HEK293T (cell line): ENCODE results near the gene TGM4.

ENCODE experiments used
- BHLHE40 ChIP-seq: fragments of 450-650 bp; IDR thresholded peaks from 2 replicates; pipeline ENCODE4 v1.6.1; 2016; ENCODE audit warnings: mild to moderate bottlenecking, moderate library complexity, borderline replicate concordance
- FOXK2 ChIP-seq: fragments of 450-650 bp; IDR thresholded peaks from 2 replicates; pipeline ENCODE4 v1.6.1; 2016; ENCODE audit warnings: mild to moderate bottlenecking
- FOXM1 ChIP-seq: fragments of 450-650 bp; IDR thresholded peaks from 2 replicates; pipeline ENCODE4 v1.6.1; 2017; ENCODE audit warnings: mild to moderate bottlenecking, borderline replicate concordance
- L3MBTL2 ChIP-seq: fragments of 450-650 bp; conservative IDR thresholded peaks from 2 replicates; pipeline ENCODE4 v1.6.1; 2016; ENCODE audit warnings: mild to moderate bottlenecking
- TARDBP ChIP-seq: fragments of 450-650 bp; IDR thresholded peaks from 2 replicates; pipeline ENCODE4 v1.6.1; 2016

DNA sequence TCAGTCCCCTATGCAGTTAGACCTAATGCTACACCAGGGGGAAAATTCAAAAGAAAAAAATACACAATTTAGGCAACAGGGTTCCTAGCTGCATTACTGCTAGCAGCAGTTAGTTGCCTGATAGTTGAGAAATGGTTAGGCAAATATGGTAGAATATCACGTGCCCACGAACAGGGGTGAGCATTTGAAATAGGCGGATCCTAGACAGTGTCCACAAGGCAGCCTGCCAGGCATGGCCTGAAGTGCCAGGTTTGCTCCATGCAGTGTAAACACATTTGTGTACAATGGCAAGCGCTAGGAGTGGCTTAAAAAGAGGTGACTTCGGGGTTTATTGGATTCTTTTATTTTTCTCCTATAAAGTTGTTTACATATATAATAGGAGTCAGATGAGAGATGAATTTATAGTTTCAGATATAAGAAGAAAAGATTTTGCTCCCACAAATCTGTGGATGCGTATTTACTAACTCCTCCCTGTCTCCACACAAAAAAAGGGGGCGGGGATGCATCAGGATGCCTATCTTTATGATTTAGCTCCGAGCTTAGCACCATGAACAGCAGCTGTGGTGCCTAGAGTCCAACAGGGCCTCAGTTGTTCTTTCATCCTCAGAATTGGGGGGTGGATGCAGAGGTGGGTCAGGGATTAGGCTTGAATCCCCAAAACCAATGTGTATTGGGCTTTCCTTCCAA, 3.9 kb upstream of the TGM4 start:
- TF ChIP-seq TARDBP (no peak), L3MBTL2 (no peak), FOXM1 (no peak), BHLHE40 (no peak), FOXK2 (no peak)
